ENCODE measurements around the gene GPT2.
A peak's percentile ranks its signal among the peaks of the same experiment; 100 is the strongest.

GPT2 gene

GRCh38 chr16:46974352-46974751, 90.2 kb downstream of the GPT2 start:
- TF ChIP-seq CTCF (IDR thresholded peaks at IDR 0.05; ENCODE audit: extremely low read depth, missing control alignments) = no peak
- DNase-seq (ENCODE audit: low spot score) = peak; percentile 69

GRCh38 chr16:46975165-46975564, 91.0 kb downstream of the GPT2 start:
- no peak for TF ChIP-seq CTCF (IDR thresholded peaks at IDR 0.05; ENCODE audit: extremely low read depth, missing control alignments)

GRCh38 chr16:46975908-46976470, 91.8 kb downstream of the GPT2 start:
- TF ChIP-seq CTCF (IDR thresholded peaks at IDR 0.05; ENCODE audit: extremely low read depth, missing control alignments) = no peak
- no peak for DNase-seq (ENCODE audit: low spot score)

More at GRCh38 chr16:46975165-46975564, 91.0 kb downstream of the GPT2 start:
- no peak for DNase-seq (ENCODE audit: low spot score)

GRCh38 chr16:46976550-46976949, 92.4 kb downstream of the GPT2 start:
- DNase-seq (ENCODE audit: low spot score) = no peak
- no peak for TF ChIP-seq CTCF (IDR thresholded peaks at IDR 0.05; ENCODE audit: extremely low read depth, missing control alignments)

Measured in GM20000 (cell line).